Measurements from ENCODE around the gene OPRM1. TPM values are rescaled to one million over a fixed set of nuclear protein-coding genes. Genes with fewer than 3 reads are reported as not detected.
"Not testable (repeated sequence)": the region's sequence is repeated elsewhere in the genome, so short reads cannot be mapped to it uniquely, and the experiment has no call there.

The OPRM1 gene
- polyA plus RNA-seq, 1 experiment, result not detected

DNA sequence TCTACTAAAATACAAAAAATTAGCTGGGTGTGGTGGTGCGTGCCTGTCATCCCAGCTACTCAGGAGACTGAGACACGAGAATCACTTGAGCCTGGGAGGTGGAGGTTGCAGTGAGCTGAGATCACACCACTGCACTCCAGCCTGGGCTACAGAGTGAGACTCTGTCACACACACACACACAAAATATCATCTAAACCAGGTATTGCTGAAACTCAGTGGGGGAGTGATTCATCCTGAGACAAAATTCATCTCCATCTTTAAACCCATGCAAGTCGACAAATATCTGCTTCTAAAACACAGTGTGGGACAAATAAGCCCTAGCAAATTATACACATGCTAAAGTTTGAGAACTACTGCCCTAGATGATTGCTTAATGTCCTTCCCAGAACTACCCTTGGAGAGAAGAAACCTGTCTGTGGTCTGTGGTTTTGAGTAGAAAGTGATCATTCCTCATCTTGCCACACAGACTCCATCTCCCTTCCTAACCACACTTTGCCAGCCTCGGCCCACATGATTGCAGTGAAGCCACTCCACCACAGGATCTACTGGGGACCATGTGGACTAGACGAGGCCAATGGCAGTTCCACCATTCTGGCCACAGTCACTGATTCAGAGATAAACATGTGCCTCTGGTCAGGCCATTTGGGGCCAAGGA lies 130.3 kb downstream of the OPRM1 start:
- H3K4me3 ChIP-seq (ENCODE audit: low read depth, low read length), result no peak overlapping the region
- ChIA-PET CTCF (interaction anchor here (1.5 kb wide), 1 partner anchor 108 kb away, joined by 5 read pairs; no protein-coding TSS in a partner anchor), POLR2A (no interaction called here)
- H3K9me3 ChIP-seq (ENCODE audit: control insufficient read depth, insufficient read depth, low read length), result no peaks in the 10 kb centered on the region
- H3K27ac ChIP-seq (ENCODE audit: low read depth, low read length), result no peak overlapping the region
- DNase-seq (ENCODE audit: low read depth, low spot score), result no peak
- H3K27me3 ChIP-seq (ENCODE audit: control insufficient read depth, insufficient read depth, low read length), result no peaks in the 10 kb centered on the region
- TF ChIP-seq, protein P1, sequence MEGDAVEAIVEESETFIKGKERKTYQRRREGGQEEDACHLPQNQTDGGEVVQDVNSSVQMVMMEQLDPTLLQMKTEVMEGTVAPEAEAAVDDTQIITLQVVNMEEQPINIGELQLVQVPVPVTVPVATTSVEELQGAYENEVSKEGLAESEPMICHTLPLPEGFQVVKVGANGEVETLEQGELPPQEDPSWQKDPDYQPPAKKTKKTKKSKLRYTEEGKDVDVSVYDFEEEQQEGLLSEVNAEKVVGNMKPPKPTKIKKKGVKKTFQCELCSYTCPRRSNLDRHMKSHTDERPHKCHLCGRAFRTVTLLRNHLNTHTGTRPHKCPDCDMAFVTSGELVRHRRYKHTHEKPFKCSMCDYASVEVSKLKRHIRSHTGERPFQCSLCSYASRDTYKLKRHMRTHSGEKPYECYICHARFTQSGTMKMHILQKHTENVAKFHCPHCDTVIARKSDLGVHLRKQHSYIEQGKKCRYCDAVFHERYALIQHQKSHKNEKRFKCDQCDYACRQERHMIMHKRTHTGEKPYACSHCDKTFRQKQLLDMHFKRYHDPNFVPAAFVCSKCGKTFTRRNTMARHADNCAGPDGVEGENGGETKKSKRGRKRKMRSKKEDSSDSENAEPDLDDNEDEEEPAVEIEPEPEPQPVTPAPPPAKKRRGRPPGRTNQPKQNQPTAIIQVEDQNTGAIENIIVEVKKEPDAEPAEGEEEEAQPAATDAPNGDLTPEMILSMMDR (IDR thresholded peaks at IDR 0.05; ENCODE audit: low read depth, low read length), result no peak

DNA sequence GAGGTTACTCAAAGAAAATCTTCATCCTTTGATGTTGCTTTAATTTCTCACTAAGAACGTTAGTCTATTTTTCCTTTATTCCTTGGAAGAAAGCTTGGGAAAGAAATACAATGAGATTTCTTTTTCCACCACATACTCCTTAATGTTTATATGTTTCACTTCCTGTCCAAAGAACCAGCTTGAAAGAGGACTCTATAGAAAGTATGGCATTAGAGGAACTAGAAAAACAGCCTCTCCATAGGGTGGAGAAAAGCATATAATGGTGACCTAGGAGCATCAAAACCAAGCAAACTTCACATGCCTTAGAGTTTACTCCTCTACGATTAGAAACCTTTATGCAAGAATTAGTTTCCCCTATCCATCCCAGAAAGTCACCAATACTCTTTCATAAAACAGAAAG lies 131.1 kb downstream of the OPRM1 start:
- DNase-seq (ENCODE audit: low read depth, low spot score), result no peak
- POLR2A ChIA-PET, result interaction anchor here (0.7 kb wide), 1 partner anchor 340 kb away, joined by 3 read pairs; the partner anchor contains the start of gene CNKSR3
- no peaks in the 10 kb centered on the region for H3K9me3 ChIP-seq (ENCODE audit: control insufficient read depth, insufficient read depth, low read length)
- no peak overlapping the region for H3K4me3 ChIP-seq (ENCODE audit: low read depth, low read length)
- H3K27ac ChIP-seq (ENCODE audit: low read depth, low read length), result no peak overlapping the region
- TF ChIP-seq, protein P1 (IDR thresholded peaks at IDR 0.05; ENCODE audit: low read depth, low read length), result no peak
- H3K27me3 ChIP-seq (ENCODE audit: control insufficient read depth, insufficient read depth, low read length), result no peaks in the 10 kb centered on the region
- CTCF ChIA-PET, result interaction anchor here (1.0 to 1.5 kb wide), 2 partner anchors 107 to 340 kb away, joined by 3 to 5 read pairs; no protein-coding TSS in a partner anchor

DNA sequence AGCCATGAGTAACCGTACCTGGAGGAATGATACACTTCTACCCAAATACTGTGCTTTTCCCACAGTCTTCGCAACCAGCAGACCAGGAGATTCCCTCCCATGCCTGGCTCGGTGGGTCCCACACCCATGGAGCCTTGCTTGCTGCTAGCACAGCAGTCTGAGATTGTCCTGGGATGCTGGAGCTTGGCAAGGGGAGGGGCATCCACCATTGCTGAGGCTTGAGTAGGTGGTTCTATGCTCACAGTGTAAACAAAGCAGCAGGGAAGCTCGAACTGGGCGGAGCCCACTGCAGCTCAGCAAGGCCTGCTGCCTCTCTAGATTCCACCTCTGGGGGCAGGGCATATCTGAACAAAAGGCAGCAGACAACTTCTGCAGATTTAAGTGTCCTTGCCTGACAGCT lies 133.4 kb downstream of the OPRM1 start:
- H3K27ac ChIP-seq (ENCODE audit: low read depth, low read length); H3K27me3 ChIP-seq (ENCODE audit: control insufficient read depth, insufficient read depth, low read length); CTCF ChIA-PET; H3K9me3 ChIP-seq (ENCODE audit: control insufficient read depth, insufficient read depth, low read length); DNase-seq (ENCODE audit: low read depth, low spot score); H3K4me3 ChIP-seq (ENCODE audit: low read depth, low read length); POLR2A ChIA-PET: not testable (repeated sequence)

DNA sequence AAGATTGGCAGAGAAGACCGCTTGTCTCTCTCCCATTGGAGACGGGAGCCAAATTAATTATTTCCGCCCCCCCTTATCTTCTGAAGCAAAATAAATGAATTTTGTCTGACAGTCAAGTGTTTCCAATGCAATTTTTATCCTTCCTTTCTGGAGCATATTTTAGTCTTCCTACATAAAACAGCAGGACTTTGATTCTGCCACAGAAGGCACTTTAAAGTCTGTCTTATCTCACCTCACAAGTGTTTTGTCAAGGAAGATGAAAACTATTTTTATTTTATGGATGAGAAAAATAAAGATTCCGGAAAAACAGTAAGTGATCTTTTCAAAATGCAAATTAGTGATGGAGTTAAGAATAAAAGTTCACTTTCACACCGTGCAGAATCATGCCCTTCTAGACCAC lies 140.4 kb downstream of the OPRM1 start:
- ChIA-PET POLR2A (no interaction called here), CTCF (no interaction called here)
- H3K27me3 ChIP-seq (ENCODE audit: control insufficient read depth, insufficient read depth, low read length), result no peaks in the 10 kb centered on the region
- no peak for DNase-seq (ENCODE audit: low read depth, low spot score)
- TF ChIP-seq, protein P1 (IDR thresholded peaks at IDR 0.05; ENCODE audit: low read depth, low read length), result no peak
- no peak overlapping the region for H3K4me3 ChIP-seq (ENCODE audit: low read depth, low read length)
- H3K27ac ChIP-seq (ENCODE audit: low read depth, low read length), result no peak overlapping the region
- no peaks in the 10 kb centered on the region for H3K9me3 ChIP-seq (ENCODE audit: control insufficient read depth, insufficient read depth, low read length)

DNA sequence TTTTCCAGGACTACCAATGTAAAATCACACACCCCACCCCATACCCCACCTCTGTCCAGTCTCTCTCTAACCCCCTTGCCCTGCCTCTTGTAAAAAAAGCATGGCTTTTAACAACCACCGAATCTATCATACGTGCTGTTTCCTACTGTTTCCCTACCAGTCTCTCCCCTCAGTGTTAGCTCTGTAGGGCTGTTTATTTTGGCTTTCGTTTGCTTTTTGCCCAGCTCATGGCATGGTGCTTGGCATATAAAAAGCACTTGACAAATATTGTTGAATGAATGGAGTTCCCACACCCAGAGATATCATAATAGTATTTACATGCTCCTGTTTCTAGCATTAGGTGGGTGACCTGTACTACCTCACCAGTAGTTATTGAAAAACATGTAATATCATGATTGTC lies 148.2 kb downstream of the OPRM1 start:
- ChIA-PET CTCF (no interaction called here), POLR2A (no interaction called here)
- TF ChIP-seq, protein P1 (IDR thresholded peaks at IDR 0.05; ENCODE audit: low read depth, low read length), result no peak
- Histone ChIP-seq H3K4me3 (ENCODE audit: low read depth, low read length) (no peak overlapping the region), H3K9me3 (ENCODE audit: control insufficient read depth, insufficient read depth, low read length) (no peaks in the 10 kb centered on the region), H3K27me3 (ENCODE audit: control insufficient read depth, insufficient read depth, low read length) (no peaks in the 10 kb centered on the region), H3K27ac (ENCODE audit: low read depth, low read length) (no peak overlapping the region)
- DNase-seq (ENCODE audit: low read depth, low spot score), result no peak

All from AG04450 (cell line).